PC-9 (cell line): ENCODE measurements around the gene SPTB.

ENCODE experiments used
- CTCF ChIP-seq: fragments of 200-600 bp; sonication (generic); conservative IDR thresholded peaks from 2 replicates; pipeline ENCODE4 v1.6.1; 2017; ENCODE audit warnings: mixed run types, antibody characterized with exemption, mild to moderate bottlenecking, moderate library complexity
- EZH2 ChIP-seq: fragments of 200-600 bp; sonication (generic); IDR thresholded peaks from 2 replicates; pipeline ENCODE4 v1.8.0; 2017; ENCODE audit warnings: antibody characterized with exemption, low read depth

- TF ChIP-seq CTCF = no peak
- no peak for TF ChIP-seq EZH2
Measured at GRCh38 chr14:64756712-64757111, 123.0 kb downstream of the SPTB start.
